ENCODE data around the gene KCNA5. TPM values are rescaled to one million over a fixed set of nuclear protein-coding genes. Genes with fewer than 3 reads are reported as not detected.

KCNA5 gene
- total and polyA plus RNA-seq, 2 of the 13 experiments (the other 11 are each of a cell fraction or from before 2014, with no cell fraction given), result not detected

- H4K20me1 ChIP-seq (ENCODE audit: insufficient read depth, low read length), result no peaks in the 10 kb centered on the region
- CTCF ChIA-PET (ENCODE audit: low intra/inter-chr PET ratio, low total read pairs), result no interaction called here
- no peak overlapping the region for H3K27ac ChIP-seq (ENCODE audit: extremely low read length, insufficient read depth, low read length)
- POLR2A ChIA-PET, result no interaction called here
- H2AFZ ChIP-seq (ENCODE audit: low read length), result no peak overlapping the region
- no peak overlapping the region for H3K9ac ChIP-seq (ENCODE audit: insufficient read depth, low read depth, low read length)
- no peak for DNase-seq (ENCODE audit: low spot score)
- no peaks in the 10 kb centered on the region for H3K79me2 ChIP-seq (ENCODE audit: insufficient read depth, low read length)
- peaks cover 0 to 6% of the 10 kb centered on the region in 2 experiments; a peak in 1 of 5 replicates for H3K27me3 ChIP-seq (ENCODE audit: control insufficient read depth in 1 of 2, insufficient read depth in 2 of 2, low read length in 2 of 2)
- H3K4me2 ChIP-seq (ENCODE audit: low read depth, low read length), result no peak overlapping the region
- TF ChIP-seq ZNF609 (CRISPR knock-in tag; IDR thresholded peaks at IDR 0.05; ENCODE audit: borderline replicate concordance), result no peak
- TF ChIP-seq POLR2A (IDR thresholded peaks at IDR 0.05; ENCODE audit: insufficient read depth in 1 of 2, low read depth in 2 of 2, low read length in 2 of 2), result no peak
- TF ChIP-seq HNRNPK (IDR thresholded peaks at IDR 0.05; ENCODE audit: low read depth, low read length, poor library complexity, severe bottlenecking), result no peak
- TF ChIP-seq ZNF253 (CRISPR knock-in tag; IDR thresholded peaks at IDR 0.05; ENCODE audit: borderline replicate concordance), result no peak
- no peak for TF ChIP-seq RNF2 (conservative IDR thresholded peaks at IDR 0.05; ENCODE audit: low read depth)
- TF ChIP-seq PAWR (CRISPR knock-in tag; IDR thresholded peaks at IDR 0.05; ENCODE audit: borderline replicate concordance), result no peak
- no peak for TF ChIP-seq REL (CRISPR knock-in tag; conservative IDR thresholded peaks at IDR 0.05)
- no peak for TF ChIP-seq ZNF607 (CRISPR knock-in tag; IDR thresholded peaks at IDR 0.05; ENCODE audit: borderline replicate concordance)
- no peak for TF ChIP-seq ZNF343 (CRISPR knock-in tag; IDR thresholded peaks at IDR 0.05)
- no peak for TF ChIP-seq MED8 (CRISPR knock-in tag; IDR thresholded peaks at IDR 0.05; ENCODE audit: insufficient replicate concordance)
- no peak overlapping the region for H3K4me3 ChIP-seq (replicated peaks in 1 of 3; ENCODE audit: insufficient read depth in 1 of 3, low read depth in 2 of 3, low read length in 3 of 3)
- 22% methylated on average over 2 of the region's 3 CpGs for WGBS (ENCODE audit: low lambda C conversion rate)
- in situ Hi-C loops (cut with HindIII; ENCODE audit: extremely low pct_ligation_motif_present, low pct_unique_long_range_greater_than_20kb) (no loop called here), intact Hi-C loops (cut with micrococcal nuclease; ENCODE audit: unreplicated experiment) (no loop called here)
- no peaks in the 10 kb centered on the region for H3K36me3 ChIP-seq (replicated peaks in 1 of 2; ENCODE audit: control insufficient read depth in 1 of 2, insufficient read depth in 2 of 2, low read length in 2 of 2)
- H3K9me3 ChIP-seq (ENCODE audit: low read length), result no peaks in the 10 kb centered on the region
- ATAC-seq, result no peak
- BruUV-seq (replicated peaks), result no TSS peak
- no peak for FAIRE-seq
- no peaks in the 10 kb centered on the region for H3K4me1 ChIP-seq (ENCODE audit: insufficient read depth, low read length)
These were observed 51.3 kb downstream of the KCNA5 start for GRCh38 chr12:5094986-5095385.

Other genes with a start within 250 kb of the KCNA5 start
- not detected in 2 replicates for gene KCNA1, start 134.0 kb upstream of the KCNA5 start, total RNA-seq (2016; rRNA removed; fragmentation: Illumina TruSeq; extraction: Trizol)
- gene KCNA1, start 134.0 kb upstream of the KCNA5 start, polyA plus RNA-seq (2011; rRNA removed), result not detected in 2 replicates

Data from HepG2 (cell line).